Neural cell (in vitro differentiated cells): ENCODE data around the gene LSM14B.

Experiments
- CTCF ChIP-seq: fragments of 450-650 bp; IDR thresholded peaks from 2 replicates; pipeline ENCODE4 v1.5.1; 2014; ENCODE audit warnings: antibody characterized with exemption, mild to moderate bottlenecking, moderate library complexity; ENCODE audit not compliant: poor library complexity, severe bottlenecking
- EP300 ChIP-seq: fragments of 450-650 bp; conservative IDR thresholded peaks from 2 replicates; pipeline ENCODE4 v1.6.1; 2014; ENCODE audit warnings: antibody characterized with exemption, mild to moderate bottlenecking, moderate library complexity; ENCODE audit not compliant: poor library complexity, severe bottlenecking
- MXI1 ChIP-seq: fragments of 450-650 bp; conservative IDR thresholded peaks from 2 replicates; pipeline ENCODE4 v1.6.1; 2014; ENCODE audit warnings: antibody characterized with exemption, mild to moderate bottlenecking; ENCODE audit not compliant: poor library complexity, severe bottlenecking
- POLR2AphosphoS5 ChIP-seq: IDR thresholded peaks from 2 replicates; pipeline ENCODE4 v1.6.1; 2012
- RAD21 ChIP-seq: fragments of 450-650 bp; conservative IDR thresholded peaks from 2 replicates; pipeline ENCODE4 v1.6.1; 2014; ENCODE audit warnings: antibody characterized with exemption, mild to moderate bottlenecking, moderate library complexity
- SMC3 ChIP-seq: fragments of 450-650 bp; conservative IDR thresholded peaks from 2 replicates; pipeline ENCODE4 v1.6.1; 2014; ENCODE audit warnings: antibody characterized with exemption, mild to moderate bottlenecking, moderate library complexity; ENCODE audit not compliant: poor library complexity

DNA sequence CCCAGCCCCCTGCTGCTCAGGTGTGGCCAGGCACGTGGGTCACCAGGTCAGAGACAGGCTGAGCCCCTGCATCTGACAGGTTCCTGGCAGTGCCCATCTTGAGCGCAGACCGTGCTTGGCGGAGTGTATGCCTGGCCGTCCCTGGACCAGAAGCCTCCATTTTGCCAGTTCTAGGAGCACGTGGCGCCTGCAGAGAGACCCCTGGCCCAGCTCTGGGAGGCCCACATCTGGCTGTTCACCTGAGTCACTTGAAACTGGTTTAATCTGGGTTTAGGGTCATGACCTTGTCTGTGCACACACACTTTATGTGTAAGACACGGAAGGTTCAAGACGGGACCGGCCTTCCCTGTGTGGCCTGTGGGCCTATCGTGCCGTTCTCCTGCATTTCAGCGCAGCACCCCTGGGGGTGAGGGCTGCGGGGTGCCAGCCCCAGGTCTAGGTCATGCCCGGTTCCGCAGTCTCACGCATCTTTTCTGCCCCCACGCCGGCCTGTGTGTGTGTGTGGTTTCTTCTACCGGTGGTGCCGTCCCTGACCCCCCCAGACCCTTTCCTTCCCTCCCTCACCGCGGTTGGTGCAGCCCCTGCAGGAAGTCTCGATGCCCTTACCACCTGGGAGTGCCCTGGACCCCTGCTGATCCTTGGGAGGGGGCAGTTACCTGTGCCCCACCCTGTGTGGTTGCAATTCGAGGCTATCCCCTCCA lies 35.3 kb downstream of the LSM14B start:
- TF ChIP-seq CTCF (no peak), MXI1 (no peak), EP300 (no peak), RAD21 (no peak), POLR2AphosphoS5 (no peak), SMC3 (no peak)
